Measurements from ENCODE around the gene C5orf58. TPM values are rescaled to one million over a fixed set of nuclear protein-coding genes. Genes with fewer than 3 reads are reported as not detected.
A peak's percentile ranks its signal among the peaks of the same experiment; 100 is the strongest.

The C5orf58 gene, protein sequence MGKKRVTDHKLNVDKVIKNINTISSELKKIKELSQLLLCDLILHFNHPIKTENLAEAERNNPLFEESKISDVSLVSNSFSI
- polyA plus RNA-seq (2013) = 3.4 TPM

DNA sequence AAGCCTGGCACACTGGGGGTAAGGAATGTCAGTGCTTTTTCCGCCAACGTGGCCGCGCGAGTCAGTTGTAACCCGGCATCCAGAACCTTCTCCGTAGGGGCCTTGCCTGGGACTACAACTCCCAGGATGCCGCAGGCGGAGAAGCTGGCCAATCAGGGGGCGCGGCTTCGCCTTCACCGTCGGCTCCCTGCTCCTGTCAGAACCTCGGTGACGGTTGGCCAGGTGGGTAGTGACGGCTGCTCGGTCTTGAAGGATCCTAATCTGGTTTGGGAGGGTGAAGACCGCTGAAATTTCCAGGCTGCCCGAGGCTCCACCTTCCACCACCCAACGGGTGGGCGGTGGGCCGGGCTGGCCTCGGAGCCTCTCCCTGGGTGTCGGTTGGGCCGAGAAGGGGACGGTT is at the start of gene C5orf58:
Gene C5orf58, plus strand, starts transcription at position 200 of the 400 bp plus-strand sequence. CDS start 1,992 bp downstream, outside the sequence.
- no peak for DNase-seq
- H3K4me3 ChIP-seq (ENCODE audit: control insufficient read depth in 1 of 7, extremely low read depth in 1 of 7, insufficient read depth in 4 of 7, low read depth in 2 of 7, low read length in 6 of 7) = no peak within 1 kb of the TSS
- H3K27me3 ChIP-seq (replicated peaks in 2 of 5; ENCODE audit: control insufficient read depth in 4 of 5, insufficient read depth in 5 of 5, low read length in 4 of 5) = no peaks in the 10 kb centered on the region
- H3K9me3 ChIP-seq (ENCODE audit: control extremely low read depth in 1 of 5, control insufficient read depth in 4 of 5, insufficient read depth in 2 of 5, low read depth in 1 of 5, low read length in 4 of 5) = no peaks in the 10 kb centered on the region
- H3K4me1 ChIP-seq (ENCODE audit: control extremely low read depth in 1 of 4, control insufficient read depth in 4 of 4, insufficient read depth in 4 of 4, low read length in 3 of 4) = no peaks in the 10 kb centered on the region
- CTCF ChIA-PET = no interaction called here
- WGBS (ENCODE audit: insufficient coverage) = 97% methylated on average over 24 of the region's 27 CpGs
- no peaks in the 10 kb centered on the region for H3K36me3 ChIP-seq (ENCODE audit: control insufficient read depth in 4 of 4, insufficient read depth in 4 of 4, low read length in 3 of 4)
- POLR2A ChIA-PET = no interaction called here
- H3K27ac ChIP-seq (ENCODE audit: insufficient read depth in 1 of 2, low read depth in 1 of 2, low read length in 2 of 2, poor library complexity in 1 of 2, severe bottlenecking in 2 of 2) = no peak within 1 kb of the TSS

DNA sequence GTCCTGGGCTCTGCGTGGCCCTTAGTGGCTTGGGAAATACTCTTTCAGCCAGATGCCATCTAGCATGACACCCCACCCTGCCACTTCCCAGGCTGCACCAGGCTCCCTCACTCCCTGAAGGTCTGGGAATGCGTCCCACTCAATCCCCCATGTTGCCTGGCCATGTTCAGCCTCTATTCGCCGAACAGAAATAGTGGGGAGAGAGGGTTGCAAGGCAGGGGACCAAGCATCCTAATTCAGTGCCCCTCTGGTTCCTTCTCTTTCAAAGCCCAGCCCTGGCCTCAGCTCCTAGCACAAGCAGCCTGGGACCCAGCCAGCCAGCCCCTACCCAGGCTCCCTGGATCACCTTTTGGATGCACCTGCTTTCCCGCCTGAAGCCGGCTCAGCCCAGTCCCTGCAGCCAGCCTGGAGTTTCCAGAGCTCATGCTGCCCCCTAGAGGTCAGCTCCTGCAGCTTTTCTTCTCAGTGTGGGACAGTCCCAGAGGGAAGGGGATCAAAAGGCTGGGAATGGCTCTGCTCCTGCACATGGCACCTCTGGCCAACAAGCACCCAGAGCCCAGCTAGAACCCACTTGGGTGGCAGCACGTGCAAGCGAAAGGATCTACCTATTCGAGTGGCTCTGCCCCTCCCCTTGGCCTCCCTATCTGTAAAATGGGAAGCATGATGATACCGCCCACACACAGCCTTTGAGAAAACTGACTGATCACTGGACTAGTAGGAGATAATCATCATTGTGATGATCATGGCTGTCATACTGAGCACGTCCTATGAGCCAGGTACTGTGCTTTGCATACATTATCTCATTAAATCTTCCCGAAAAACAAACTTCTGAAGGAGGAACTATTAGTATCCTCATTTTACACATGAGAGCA is 48.7 kb upstream of the C5orf58 start:
- Histone ChIP-seq H3K4me3 (ENCODE audit: control insufficient read depth in 1 of 7, extremely low read depth in 1 of 7, insufficient read depth in 4 of 7, low read depth in 2 of 7, low read length in 6 of 7) (no peak overlapping the region), H3K27me3 (replicated peaks in 2 of 5; ENCODE audit: control insufficient read depth in 4 of 5, insufficient read depth in 5 of 5, low read length in 4 of 5) (no peaks in the 10 kb centered on the region), H3K9me3 (ENCODE audit: control extremely low read depth in 1 of 5, control insufficient read depth in 4 of 5, insufficient read depth in 2 of 5, low read depth in 1 of 5, low read length in 4 of 5) (no peaks in the 10 kb centered on the region), H3K4me1 (ENCODE audit: control extremely low read depth in 1 of 4, control insufficient read depth in 4 of 4, insufficient read depth in 4 of 4, low read length in 3 of 4) (no peaks in the 10 kb centered on the region), H3K27ac (ENCODE audit: insufficient read depth in 1 of 2, low read depth in 1 of 2, low read length in 2 of 2, poor library complexity in 1 of 2, severe bottlenecking in 2 of 2) (no peak overlapping the region), H3K36me3 (ENCODE audit: control insufficient read depth in 4 of 4, insufficient read depth in 4 of 4, low read length in 3 of 4) (no peaks in the 10 kb centered on the region)
- 58% methylated on average over 8 of the region's 12 CpGs for WGBS (ENCODE audit: insufficient coverage)
- CTCF ChIA-PET = interaction anchor here (0.6 to 6.7 kb wide), 21 partner anchors 10 to 590 kb away, joined by 3 to 51 read pairs (median 4); partner anchors contain the start of gene FOXI1
- DNase-seq = peak; percentile 27 to 55 (median 46)
- POLR2A ChIA-PET = interaction anchor here (0.5 kb wide), 1 partner anchor 85 kb away, joined by 3 read pairs; no protein-coding TSS in a partner anchor

DNA sequence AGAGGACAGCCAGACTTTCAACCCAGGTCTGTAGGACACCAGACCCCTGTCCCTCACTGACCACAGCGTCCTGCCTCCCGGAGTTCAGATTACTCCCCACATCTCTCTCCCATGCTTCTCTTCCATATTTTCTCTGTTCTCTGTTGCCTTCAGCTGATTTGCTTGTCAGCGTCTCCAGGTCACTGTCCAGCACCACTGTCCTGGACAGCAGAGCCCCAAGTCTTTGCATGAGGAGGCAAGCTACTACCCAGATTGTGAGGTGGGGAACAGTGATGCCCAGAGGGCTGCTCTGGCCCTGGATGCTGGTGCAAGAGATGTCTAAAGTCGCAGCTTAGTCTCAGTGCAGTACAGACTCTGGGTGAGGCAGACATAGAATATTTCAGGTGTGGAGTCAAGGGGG is 48.0 kb upstream of the C5orf58 start:
- no peak overlapping the region for H3K27ac ChIP-seq (ENCODE audit: insufficient read depth in 1 of 2, low read depth in 1 of 2, low read length in 2 of 2, poor library complexity in 1 of 2, severe bottlenecking in 2 of 2)
- no peak overlapping the region for H3K4me3 ChIP-seq (ENCODE audit: control insufficient read depth in 1 of 7, extremely low read depth in 1 of 7, insufficient read depth in 4 of 7, low read depth in 2 of 7, low read length in 6 of 7)
- H3K9me3 ChIP-seq (ENCODE audit: control extremely low read depth in 1 of 5, control insufficient read depth in 4 of 5, insufficient read depth in 2 of 5, low read depth in 1 of 5, low read length in 4 of 5) = no peaks in the 10 kb centered on the region
- H3K27me3 ChIP-seq (replicated peaks in 2 of 5; ENCODE audit: control insufficient read depth in 4 of 5, insufficient read depth in 5 of 5, low read length in 4 of 5) = no peaks in the 10 kb centered on the region
- H3K36me3 ChIP-seq (ENCODE audit: control insufficient read depth in 4 of 4, insufficient read depth in 4 of 4, low read length in 3 of 4) = no peaks in the 10 kb centered on the region
- ChIA-PET CTCF (interaction anchor here (0.9 to 6.7 kb wide), 18 partner anchors 8 to 241 kb away, joined by 3 to 51 read pairs (median 6); partner anchors contain the start of gene FOXI1), POLR2A (interaction anchor here (0.5 kb wide), 1 partner anchor 85 kb away, joined by 3 read pairs; no protein-coding TSS in a partner anchor)
- 97% methylated on average over 4 of the region's 4 CpGs for WGBS (ENCODE audit: insufficient coverage)
- peak in 1 of 3 donors; percentile 10 for DNase-seq
- H3K4me1 ChIP-seq (ENCODE audit: control extremely low read depth in 1 of 4, control insufficient read depth in 4 of 4, insufficient read depth in 4 of 4, low read length in 3 of 4) = no peaks in the 10 kb centered on the region

DNA sequence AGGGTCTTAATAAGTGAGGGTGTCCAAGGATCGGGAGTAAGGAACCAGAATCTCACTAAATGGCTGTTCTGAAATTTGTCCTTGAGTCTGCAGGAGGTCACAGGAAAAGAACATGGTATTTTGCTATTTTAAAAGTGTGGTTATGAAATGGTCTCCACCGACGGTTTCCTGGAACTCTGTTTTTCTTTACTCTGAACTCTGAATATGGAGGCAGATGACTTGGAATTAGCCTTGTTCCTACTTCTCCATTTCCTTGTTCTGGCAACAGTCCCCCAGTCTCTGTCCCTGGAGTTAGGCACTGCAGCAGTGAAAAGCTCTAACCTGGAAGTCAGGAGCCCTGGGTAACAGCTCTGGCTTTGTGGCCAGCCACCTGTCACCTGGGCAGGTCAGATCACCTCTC is 46.6 kb upstream of the C5orf58 start:
- ChIA-PET POLR2A (no interaction called here), CTCF (interaction anchor here (1.5 to 6.7 kb wide), 4 partner anchors 9 to 35 kb away, joined by 3 to 51 read pairs (median 15); no protein-coding TSS in a partner anchor)
- Histone ChIP-seq H3K36me3 (ENCODE audit: control insufficient read depth in 4 of 4, insufficient read depth in 4 of 4, low read length in 3 of 4) (no peaks in the 10 kb centered on the region), H3K4me3 (ENCODE audit: control insufficient read depth in 1 of 7, extremely low read depth in 1 of 7, insufficient read depth in 4 of 7, low read depth in 2 of 7, low read length in 6 of 7) (no peak overlapping the region), H3K27me3 (replicated peaks in 2 of 5; ENCODE audit: control insufficient read depth in 4 of 5, insufficient read depth in 5 of 5, low read length in 4 of 5) (no peaks in the 10 kb centered on the region), H3K27ac (ENCODE audit: insufficient read depth in 1 of 2, low read depth in 1 of 2, low read length in 2 of 2, poor library complexity in 1 of 2, severe bottlenecking in 2 of 2) (no peak overlapping the region), H3K9me3 (ENCODE audit: control extremely low read depth in 1 of 5, control insufficient read depth in 4 of 5, insufficient read depth in 2 of 5, low read depth in 1 of 5, low read length in 4 of 5) (no peaks in the 10 kb centered on the region), H3K4me1 (ENCODE audit: control extremely low read depth in 1 of 4, control insufficient read depth in 4 of 4, insufficient read depth in 4 of 4, low read length in 3 of 4) (no peaks in the 10 kb centered on the region)
- 42% methylated on average over 2 of the region's 3 CpGs for WGBS (ENCODE audit: insufficient coverage)
- no peak for DNase-seq

DNA sequence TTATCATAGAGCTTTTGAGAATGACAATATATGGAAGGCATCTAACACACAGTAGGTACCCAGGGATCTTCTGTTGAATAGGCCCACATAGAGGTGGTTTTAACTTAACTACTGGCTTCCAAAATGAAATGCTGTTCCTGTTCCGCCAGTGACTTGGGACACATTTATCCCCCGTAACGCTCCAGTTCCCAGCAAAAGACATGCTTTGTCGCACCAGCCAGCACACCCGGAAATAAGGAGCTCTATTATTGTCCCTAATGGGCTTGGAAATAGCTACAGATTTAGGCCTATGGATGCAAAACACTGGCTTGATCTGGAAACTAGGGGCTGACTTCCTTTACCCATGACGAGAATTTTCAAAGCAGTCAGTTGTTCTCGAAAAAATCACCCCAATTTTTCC is 45.9 kb upstream of the C5orf58 start:
- ChIA-PET POLR2A (interaction anchor here (0.6 kb wide), 1 partner anchor 14 kb away, joined by 7 read pairs; no protein-coding TSS in a partner anchor), CTCF (interaction anchor here (4.2 to 6.7 kb wide), 2 partner anchors 8 to 15 kb away, joined by 21 to 51 read pairs; no protein-coding TSS in a partner anchor)
- H3K27me3 ChIP-seq (replicated peaks in 2 of 5; ENCODE audit: control insufficient read depth in 4 of 5, insufficient read depth in 5 of 5, low read length in 4 of 5) = no peaks in the 10 kb centered on the region
- 91% methylated on average over 7 of the region's 7 CpGs for WGBS (ENCODE audit: insufficient coverage)
- no peaks in the 10 kb centered on the region for H3K36me3 ChIP-seq (ENCODE audit: control insufficient read depth in 4 of 4, insufficient read depth in 4 of 4, low read length in 3 of 4)
- no peak overlapping the region for H3K27ac ChIP-seq (ENCODE audit: insufficient read depth in 1 of 2, low read depth in 1 of 2, low read length in 2 of 2, poor library complexity in 1 of 2, severe bottlenecking in 2 of 2)
- H3K4me1 ChIP-seq (ENCODE audit: control extremely low read depth in 1 of 4, control insufficient read depth in 4 of 4, insufficient read depth in 4 of 4, low read length in 3 of 4) = no peaks in the 10 kb centered on the region
- H3K9me3 ChIP-seq (ENCODE audit: control extremely low read depth in 1 of 5, control insufficient read depth in 4 of 5, insufficient read depth in 2 of 5, low read depth in 1 of 5, low read length in 4 of 5) = no peaks in the 10 kb centered on the region
- no peak overlapping the region for H3K4me3 ChIP-seq (ENCODE audit: control insufficient read depth in 1 of 7, extremely low read depth in 1 of 7, insufficient read depth in 4 of 7, low read depth in 2 of 7, low read length in 6 of 7)
- DNase-seq = no peak

DNA sequence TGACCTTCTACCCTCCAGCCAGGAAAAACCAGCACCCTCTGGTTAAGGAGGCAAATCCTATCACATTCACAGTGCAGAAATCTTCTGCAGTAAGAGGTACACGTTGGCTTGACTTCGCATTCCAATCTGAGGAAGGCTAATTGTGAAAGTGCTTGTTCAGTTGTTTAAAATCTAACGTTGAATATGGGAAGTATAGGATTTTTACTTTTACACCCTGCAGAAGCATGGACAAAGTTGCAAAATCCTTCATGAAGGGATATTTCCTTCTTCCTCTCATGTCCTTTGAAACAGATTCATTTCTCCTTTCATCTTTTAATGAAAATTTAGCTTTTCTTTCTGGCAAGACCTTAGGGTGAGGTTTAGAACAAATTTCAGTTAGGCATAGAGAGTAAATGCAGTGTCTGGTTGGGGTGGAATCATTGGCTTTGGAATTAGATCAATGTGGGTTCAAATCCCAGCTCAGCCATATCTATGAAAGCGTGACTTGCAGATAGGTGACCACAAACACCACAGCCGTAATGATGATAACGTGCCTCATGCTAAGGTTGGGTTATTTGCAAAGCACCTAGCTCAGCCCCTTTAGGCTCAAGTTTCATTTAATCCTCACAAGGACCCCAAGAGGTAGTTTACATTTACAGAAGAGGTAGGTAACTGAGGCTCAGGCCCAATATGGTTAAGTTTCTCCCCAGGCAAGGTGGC is 42.2 kb upstream of the C5orf58 start:
- H3K9me3 ChIP-seq (ENCODE audit: control extremely low read depth in 1 of 5, control insufficient read depth in 4 of 5, insufficient read depth in 2 of 5, low read depth in 1 of 5, low read length in 4 of 5) = no peaks in the 10 kb centered on the region
- WGBS (ENCODE audit: insufficient coverage) = 89% methylated on average over 3 of the region's 6 CpGs
- no peaks in the 10 kb centered on the region for H3K36me3 ChIP-seq (ENCODE audit: control insufficient read depth in 4 of 4, insufficient read depth in 4 of 4, low read length in 3 of 4)
- peak in 2 of 3 donors; percentile 5 to 34 for DNase-seq
- ChIA-PET POLR2A (no interaction called here), CTCF (no interaction called here)
- no peaks in the 10 kb centered on the region for H3K27me3 ChIP-seq (replicated peaks in 2 of 5; ENCODE audit: control insufficient read depth in 4 of 5, insufficient read depth in 5 of 5, low read length in 4 of 5)
- H3K27ac ChIP-seq (ENCODE audit: insufficient read depth in 1 of 2, low read depth in 1 of 2, low read length in 2 of 2, poor library complexity in 1 of 2, severe bottlenecking in 2 of 2) = no peak overlapping the region
- no peaks in the 10 kb centered on the region for H3K4me1 ChIP-seq (ENCODE audit: control extremely low read depth in 1 of 4, control insufficient read depth in 4 of 4, insufficient read depth in 4 of 4, low read length in 3 of 4)
- H3K4me3 ChIP-seq (ENCODE audit: control insufficient read depth in 1 of 7, extremely low read depth in 1 of 7, insufficient read depth in 4 of 7, low read depth in 2 of 7, low read length in 6 of 7) = no peak overlapping the region
